CD4-positive, alpha-beta T cell treated with Interleukin-10 for 1 hour (primary cell): Measurements from ENCODE around the gene KDM3B.
"Not testable (repeated sequence)": the region's sequence is repeated elsewhere in the genome, so short reads cannot be mapped to it uniquely, and the experiment has no call there.

Source experiments
- DNase-seq: peaks from one replicate; pipeline ENCODE4 v3.0.0-alpha.2; 2020

The KDM3B gene

DNA sequence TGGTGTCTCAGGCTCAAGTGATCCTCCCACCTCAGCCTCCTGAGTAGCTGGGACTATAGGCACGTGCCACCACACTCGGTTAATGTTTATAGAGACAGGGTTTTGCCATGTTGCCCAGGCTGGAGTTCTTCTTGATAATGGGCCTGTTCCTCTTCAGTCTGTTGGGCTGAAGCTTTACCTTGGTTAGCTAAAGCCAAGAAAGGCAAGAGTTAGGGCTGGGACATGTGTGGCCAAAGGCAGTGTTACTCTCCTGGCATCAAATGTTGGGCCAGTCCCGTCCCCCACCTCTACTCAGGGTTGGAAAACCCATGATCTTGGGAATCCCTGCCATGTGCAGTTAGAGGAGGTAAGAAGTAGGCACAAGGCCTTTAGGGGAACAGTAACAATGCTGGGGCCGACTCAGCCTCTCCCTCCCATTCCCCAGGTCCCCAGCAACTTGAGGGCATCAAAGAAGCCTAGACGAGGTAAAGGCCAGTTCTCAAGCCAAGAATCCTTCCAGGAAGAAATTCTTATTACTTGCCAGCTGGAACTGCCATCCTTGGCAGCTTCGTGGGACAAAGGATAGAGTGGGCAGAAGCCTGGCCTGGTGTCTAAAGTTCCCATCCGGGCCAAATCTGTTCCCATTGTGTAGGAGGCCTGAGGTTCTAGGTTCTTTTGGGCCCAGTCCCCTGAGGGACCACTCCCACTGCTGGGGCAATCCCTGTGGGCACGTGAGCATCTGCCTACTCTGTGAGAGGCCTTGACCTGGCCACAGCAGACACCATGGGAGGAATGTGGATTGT lies 117.2 kb downstream of the KDM3B start:
- DNase-seq = peak; percentile 59

DNA sequence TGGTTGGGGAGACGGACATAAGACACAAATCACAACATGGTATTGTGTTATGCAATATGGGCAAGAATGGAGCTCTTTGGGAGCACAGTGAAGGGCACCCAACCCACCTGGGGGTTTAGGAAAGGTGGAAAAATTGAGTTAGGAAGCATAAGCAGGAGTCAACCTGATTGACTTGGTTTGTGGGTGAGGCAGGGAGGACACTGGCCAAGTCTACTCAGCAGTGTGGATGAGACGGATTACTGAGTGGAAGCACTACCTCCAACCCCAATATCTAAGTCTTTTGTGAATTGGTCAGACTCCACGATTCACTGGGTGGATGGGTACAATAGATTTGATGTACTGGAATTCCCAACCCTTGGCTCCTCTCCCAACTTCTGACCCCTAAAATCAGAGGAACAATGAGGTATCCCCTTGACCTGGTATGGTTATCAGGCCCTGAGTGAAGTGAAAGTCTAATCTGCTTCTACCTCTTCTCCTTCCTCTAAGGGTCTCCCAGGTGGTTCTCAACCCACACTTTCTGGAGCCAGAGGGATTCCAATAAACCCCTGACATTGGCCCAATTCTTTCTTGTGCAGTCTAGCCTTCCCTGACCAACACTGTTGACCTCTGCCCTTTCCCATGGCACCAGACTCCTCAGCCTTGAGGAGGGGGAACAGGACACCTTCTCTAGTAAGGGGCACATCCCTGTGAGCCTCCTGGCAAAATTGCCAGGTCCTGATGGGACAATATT lies 118.0 kb downstream of the KDM3B start:
- DNase-seq = peak; percentile 48

DNA sequence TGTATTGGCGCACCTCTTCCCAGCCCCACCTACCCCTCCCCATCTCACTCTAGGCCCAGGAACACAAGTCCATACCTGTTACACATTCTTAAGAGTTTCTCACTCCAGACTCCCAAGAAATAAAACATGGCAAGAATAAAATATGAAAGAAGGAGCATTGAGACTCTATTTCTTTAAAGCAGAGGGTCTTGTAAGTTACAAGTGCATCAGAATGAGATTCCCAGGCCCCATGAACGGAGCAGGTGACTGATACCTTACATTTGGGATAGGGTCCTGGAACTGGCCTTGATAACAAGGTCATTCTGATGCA lies 118.5 kb downstream of the KDM3B start:
- DNase-seq = no peak

DNA sequence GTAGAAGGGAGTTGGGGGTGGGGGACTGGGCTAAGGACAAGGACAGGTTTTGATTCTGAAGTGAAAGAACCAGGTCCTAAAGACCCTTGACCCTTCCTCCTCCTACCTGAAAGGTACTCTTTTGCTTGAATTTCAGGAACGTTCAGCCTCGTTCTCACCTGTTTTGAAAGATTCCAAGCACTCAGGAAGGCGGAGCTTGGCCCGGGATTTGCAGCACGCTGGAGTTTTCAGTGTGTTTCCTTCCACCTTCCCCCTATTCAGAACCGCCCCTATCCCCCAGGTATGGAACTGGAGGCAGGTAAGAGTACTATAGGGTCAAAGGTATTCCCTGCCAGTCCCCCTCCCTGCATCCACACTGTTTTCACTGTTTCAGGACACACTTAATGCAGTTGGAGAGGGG lies 119.9 kb downstream of the KDM3B start:
- no peak for DNase-seq

DNA sequence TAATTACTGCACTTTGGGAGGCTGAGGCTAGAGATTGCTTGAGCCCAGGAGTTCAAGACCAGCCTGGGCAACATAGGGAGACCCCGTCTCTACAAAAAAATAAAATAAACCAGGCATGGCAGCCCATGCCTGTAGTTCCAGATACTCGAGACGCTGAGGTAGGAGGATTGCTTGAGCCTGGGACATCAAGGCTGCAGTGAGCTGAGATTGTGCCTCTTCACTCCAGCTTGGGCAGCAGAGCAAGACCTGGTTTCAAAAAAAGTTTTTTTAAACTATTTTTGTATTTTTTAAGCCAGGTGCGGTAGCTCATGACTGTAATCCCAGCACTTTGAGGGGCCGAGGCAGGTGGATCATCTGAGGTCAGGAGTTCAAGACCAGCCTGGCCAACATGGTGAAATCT lies 120.7 kb downstream of the KDM3B start:
- DNase-seq = not testable (repeated sequence)

DNA sequence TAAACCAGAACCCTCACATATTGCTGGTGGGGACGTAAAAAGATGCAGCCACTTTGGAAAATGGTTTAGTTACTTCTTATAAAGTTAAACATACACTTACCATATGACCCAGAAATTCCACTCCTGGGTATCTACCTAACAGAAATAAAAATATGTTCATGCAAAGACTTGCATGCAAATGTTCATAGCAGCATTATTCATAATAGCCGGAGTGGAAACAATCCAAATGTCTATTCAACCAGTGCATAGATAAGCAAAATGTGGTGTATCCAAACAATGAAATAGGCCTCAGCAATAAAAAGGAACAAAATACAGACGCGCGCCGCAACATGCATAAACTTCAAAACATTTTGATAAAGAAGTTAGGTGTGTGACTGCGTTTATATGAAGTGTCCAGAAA lies 124.4 kb downstream of the KDM3B start:
- DNase-seq = no peak

DNA sequence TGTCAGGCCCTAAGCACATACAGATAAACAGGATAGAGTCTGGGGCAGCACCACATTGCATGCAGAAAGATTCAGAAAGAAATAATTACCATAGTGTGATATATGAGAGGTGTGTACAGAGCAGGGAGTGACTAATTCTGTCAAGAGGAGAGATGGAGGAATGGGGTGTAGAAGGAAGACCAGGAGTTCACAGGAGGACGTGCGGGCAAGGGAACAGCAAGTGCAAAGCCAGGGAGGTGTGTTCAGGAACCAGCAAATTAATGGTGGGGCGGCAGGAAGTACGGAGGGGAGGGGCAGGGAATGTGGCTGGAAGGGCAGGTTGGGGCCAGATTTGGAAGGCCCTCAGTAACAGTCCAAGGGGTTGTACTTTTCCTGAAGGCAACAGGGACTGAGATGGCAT lies 130.2 kb downstream of the KDM3B start:
- no peak for DNase-seq
